Epithelial cell of esophagus (primary cell): Measurements from ENCODE around the gene PPID.

Source experiments
- DNase-seq: peaks from one replicate; pipeline ENCODE4 v3.0.0; 2010; ENCODE audit warnings: low read depth
- H3K4me3 ChIP-seq: 2 replicates; pipeline ENCODE4 v1.5.1; 2011; ENCODE audit warnings: mild to moderate bottlenecking, low read length, control low read depth
- CTCF ChIP-seq: IDR thresholded peaks from 2 replicates; pipeline ENCODE4 v1.5.1; 2011; ENCODE audit warnings: low read depth, mild to moderate bottlenecking, low read length, control low read depth, inconsistent platforms; ENCODE audit not compliant: insufficient read depth; ENCODE audit errors: missing control alignments

Gene PPID

GRCh38 chr4:158729716-158730559 lies 6.7 kb upstream of the PPID start:
- peak; percentile 94 for TF ChIP-seq CTCF
- peak; percentile 69 for DNase-seq
- H3K4me3 ChIP-seq = no peak overlapping the region

GRCh38 chr4:158728236-158728635 lies 5.0 kb upstream of the PPID start:
- TF ChIP-seq CTCF = no peak
- DNase-seq = no peak
- H3K4me3 ChIP-seq = no peak overlapping the region

GRCh38 chr4:158726633-158727032 lies 3.4 kb upstream of the PPID start:
- no peak overlapping the region for H3K4me3 ChIP-seq
- no peak for TF ChIP-seq CTCF
- no peak for DNase-seq

GRCh38 chr4:158724637-158725036 lies 1.4 kb upstream of the PPID start:
- TF ChIP-seq CTCF = no peak
- DNase-seq = no peak
- no peak overlapping the region for H3K4me3 ChIP-seq

- DNase-seq = peak; percentile 50
- TF ChIP-seq CTCF = no peak
- H3K4me3 ChIP-seq = peak overlapping the region; percentile 89
These were observed 792 bp downstream of the PPID start for GRCh38 chr4:158722291-158722916.

GRCh38 chr4:158721680-158722079 lies 1.5 kb downstream of the PPID start:
- no peak overlapping the region for H3K4me3 ChIP-seq
- DNase-seq = no peak
- no peak for TF ChIP-seq CTCF
